T-helper 2 cell treated with Interferon-gamma antibody and Interleukin-4, amounts not matched to agents 5 μg/mL and 100 μg/mL, for 36 hours (primary cell): ENCODE data around the gene TAOK2.
"Not testable (repeated sequence)": the region's sequence is repeated elsewhere in the genome, so short reads cannot be mapped to it uniquely, and the experiment has no call there.

Experiments
- DNase-seq: peaks from one replicate; pipeline ENCODE4 v3.0.0; 2021; ENCODE audit warnings: low spot score
- H3K27ac Mint-ChIP-seq: one replicate; pipeline ENCODE4 v1.8.0; 2021; ENCODE audit warnings: mild to moderate bottlenecking, mixed read lengths
- H3K27me3 Mint-ChIP-seq: one replicate; pipeline ENCODE4 v1.8.0; 2021; ENCODE audit warnings: low read depth, mixed read lengths
- H3K36me3 Mint-ChIP-seq: one replicate; pipeline ENCODE4 v1.8.0; 2021; ENCODE audit warnings: low read depth, mixed read lengths
- H3K4me1 Mint-ChIP-seq: one replicate; pipeline ENCODE4 v1.8.0; 2021; ENCODE audit warnings: low read depth, mixed read lengths
- H3K4me3 Mint-ChIP-seq: one replicate; pipeline ENCODE4 v1.8.0; 2022; ENCODE audit warnings: mild to moderate bottlenecking, moderate library complexity, mixed read lengths
- H3K9me3 Mint-ChIP-seq: one replicate; pipeline ENCODE4 v1.8.0; 2021; ENCODE audit warnings: mixed read lengths

The TAOK2 gene

DNA sequence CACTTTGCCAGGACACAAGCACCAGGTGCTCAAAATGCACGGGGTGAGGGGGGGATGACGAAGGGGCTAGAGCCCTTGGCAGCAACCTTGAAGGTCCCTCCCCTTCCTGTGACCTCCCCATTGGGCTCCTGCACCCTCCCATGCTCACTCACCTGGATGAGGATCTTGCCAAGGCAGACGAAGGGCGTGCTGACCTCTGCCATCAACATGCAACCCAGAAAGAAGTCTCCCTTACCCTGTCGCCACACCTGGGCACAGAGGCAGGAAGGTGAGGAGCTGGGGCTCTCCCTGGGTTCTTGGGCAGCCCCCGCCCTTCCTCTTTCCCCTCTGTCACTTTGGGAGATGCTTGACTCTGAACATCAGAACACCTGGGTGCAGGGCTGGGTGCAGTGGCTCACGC is 51.9 kb downstream of the TAOK2 start:
- no peak for DNase-seq
- Mint-ChIP-seq H3K9me3 (no peaks in the 10 kb centered on the region), H3K27ac (no peak overlapping the region), H3K36me3 (no peaks in the 10 kb centered on the region), H3K27me3 (peaks cover 45% of the 10 kb centered on the region), H3K4me3 (no peak overlapping the region), H3K4me1 (peaks cover 7% of the 10 kb centered on the region)

DNA sequence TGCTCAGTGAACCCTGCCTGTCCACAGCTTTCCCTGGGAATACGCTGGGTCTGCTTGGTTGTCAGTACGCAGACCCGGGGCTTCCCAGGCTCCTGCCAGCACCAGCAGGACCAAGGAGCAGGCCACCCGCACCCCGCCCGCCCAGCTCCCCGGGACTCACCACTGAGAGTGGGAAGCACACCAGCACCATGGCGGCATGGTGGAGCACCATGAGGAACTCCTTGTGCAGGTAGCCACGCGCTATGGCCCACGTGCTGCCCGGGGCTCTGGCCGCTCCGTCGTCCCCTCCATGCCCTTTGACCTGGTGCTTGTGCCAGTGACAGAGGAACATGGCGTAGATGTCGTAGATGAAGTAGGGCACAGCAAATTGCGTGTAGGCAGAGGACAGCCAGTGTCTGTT is 52.8 kb downstream of the TAOK2 start:
- no peak for DNase-seq
- H3K4me1 Mint-ChIP-seq = no peaks in the 10 kb centered on the region
- H3K27me3 Mint-ChIP-seq = peaks cover 42% of the 10 kb centered on the region
- H3K9me3 Mint-ChIP-seq = no peaks in the 10 kb centered on the region
- H3K36me3 Mint-ChIP-seq = no peaks in the 10 kb centered on the region
- H3K27ac Mint-ChIP-seq = no peak overlapping the region
- no peak overlapping the region for H3K4me3 Mint-ChIP-seq

DNA sequence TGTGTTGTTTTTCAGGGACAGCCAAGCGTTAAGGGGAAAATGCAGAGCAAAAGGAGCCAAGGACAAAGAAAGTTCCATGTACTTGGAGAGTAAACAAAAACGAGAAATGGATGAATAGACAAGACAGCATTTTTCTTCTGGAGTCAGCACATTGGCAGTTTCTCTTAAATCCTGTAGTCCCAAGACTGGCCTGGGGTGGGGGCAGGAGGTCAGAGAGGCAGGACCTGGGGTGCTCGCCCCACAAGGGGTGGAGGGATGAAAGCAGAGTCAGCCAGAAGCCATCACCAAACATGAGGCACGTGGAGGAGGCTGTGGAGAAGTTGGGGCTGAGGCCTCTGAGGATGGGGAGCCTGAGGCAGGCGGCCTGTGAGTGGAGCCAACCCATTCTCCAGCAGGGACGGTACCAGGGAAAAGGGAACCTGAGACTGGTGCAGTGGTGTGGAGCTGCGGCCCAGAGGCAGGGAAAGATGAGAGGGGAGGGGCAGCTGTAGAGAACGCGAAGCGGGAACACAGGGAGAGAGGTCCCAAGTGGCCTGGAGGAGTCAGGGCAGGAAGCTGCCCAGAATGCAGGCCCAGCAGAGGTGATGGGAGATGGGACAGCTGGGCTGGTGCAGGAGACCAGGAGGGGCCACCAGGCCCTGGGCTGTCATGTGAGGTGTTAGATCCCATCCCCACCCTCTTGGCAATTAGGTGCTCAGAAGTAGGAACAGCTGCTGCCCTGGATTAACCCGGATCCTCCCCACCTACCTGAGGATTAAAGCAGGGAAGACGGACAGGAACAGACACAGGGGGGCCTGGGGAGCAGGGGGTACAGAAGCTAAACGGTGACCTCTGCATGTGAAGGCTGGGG is 54.1 kb downstream of the TAOK2 start:
- peaks cover 4% of the 10 kb centered on the region for H3K4me1 Mint-ChIP-seq
- H3K27ac Mint-ChIP-seq = no peak overlapping the region
- H3K36me3 Mint-ChIP-seq = peaks cover 1% of the 10 kb centered on the region
- peaks cover 52% of the 10 kb centered on the region for H3K27me3 Mint-ChIP-seq
- H3K9me3 Mint-ChIP-seq = no peaks in the 10 kb centered on the region
- no peak for DNase-seq
- H3K4me3 Mint-ChIP-seq = no peak overlapping the region

DNA sequence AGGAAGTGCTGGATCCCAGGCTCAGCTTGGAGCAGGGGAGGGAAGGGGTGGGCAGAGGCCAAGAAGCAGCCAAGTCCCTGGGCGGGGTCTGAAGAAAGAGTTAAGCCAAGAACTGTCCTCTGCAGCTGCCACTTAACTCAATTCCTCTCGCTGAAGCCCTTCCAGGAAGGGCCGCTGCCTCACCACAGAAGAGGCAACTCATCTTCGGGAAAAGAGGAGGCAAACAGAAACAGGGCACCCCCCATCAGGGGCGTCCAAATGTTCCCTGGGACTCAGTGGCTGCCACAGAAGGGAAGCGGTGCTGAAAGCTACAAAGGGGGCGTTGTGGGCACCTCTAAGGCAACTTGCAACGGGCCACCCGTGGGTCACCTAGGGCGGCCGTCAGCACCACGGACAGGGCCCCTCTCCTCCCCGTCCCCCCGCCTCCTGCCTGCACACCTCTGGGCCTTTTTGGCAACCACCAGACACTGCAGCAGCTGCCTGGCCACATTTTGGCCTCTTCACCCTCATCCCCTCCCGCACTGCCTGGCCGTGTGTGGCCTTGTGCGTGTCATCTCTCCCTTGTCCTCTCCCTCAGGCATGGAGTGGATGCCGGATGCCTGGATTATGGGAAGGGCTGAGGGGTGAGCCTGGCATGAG is 54.9 kb downstream of the TAOK2 start:
- H3K27me3 Mint-ChIP-seq = peaks cover 52% of the 10 kb centered on the region
- DNase-seq = peak; percentile 19

DNA sequence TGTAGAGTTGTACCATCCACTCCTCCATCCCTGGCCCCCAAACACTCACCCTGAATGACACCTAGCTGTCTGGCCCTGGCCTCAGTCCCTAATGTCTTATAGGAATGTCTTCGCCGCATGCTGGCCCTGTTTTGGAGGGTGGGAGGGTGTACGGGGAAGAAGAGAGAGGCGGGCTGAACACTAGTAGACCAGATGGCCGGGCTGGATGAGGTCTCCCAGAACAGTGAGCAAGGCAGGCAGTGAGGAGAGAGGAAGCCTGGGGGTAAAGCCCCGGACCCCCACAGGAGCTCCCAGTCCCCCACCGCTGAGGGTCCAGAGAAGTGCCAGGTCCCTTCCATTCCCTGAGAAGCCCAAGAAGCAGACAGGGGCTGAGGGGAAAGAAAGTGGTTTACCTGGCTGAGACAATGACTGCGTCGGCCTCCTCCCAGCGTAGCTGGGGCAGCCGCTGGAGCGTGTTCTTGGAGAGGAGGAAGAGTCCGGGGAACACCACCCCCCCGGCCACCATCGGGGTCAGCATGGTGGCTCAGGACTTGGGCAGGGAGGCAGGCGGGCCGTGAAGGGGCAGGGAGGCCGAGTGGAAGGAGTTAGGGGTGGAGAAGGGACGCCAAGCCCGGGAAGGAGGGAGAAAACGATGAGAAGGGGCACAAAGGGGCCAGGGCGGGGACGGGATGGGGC is 56.5 kb downstream of the TAOK2 start:
- peaks cover 1% of the 10 kb centered on the region for H3K36me3 Mint-ChIP-seq
- H3K9me3 Mint-ChIP-seq = no peaks in the 10 kb centered on the region
- peaks cover 53% of the 10 kb centered on the region for H3K27me3 Mint-ChIP-seq
- H3K27ac Mint-ChIP-seq = no peak overlapping the region
- no peak for DNase-seq
- no peak overlapping the region for H3K4me3 Mint-ChIP-seq
- peaks cover 5% of the 10 kb centered on the region for H3K4me1 Mint-ChIP-seq

More for the DNA sequence above, 54.9 kb downstream of the TAOK2 start:
- Mint-ChIP-seq H3K4me3 (no peak overlapping the region), H3K36me3 (peaks cover 1% of the 10 kb centered on the region), H3K9me3 (no peaks in the 10 kb centered on the region), H3K4me1 (peaks cover 4% of the 10 kb centered on the region), H3K27ac (no peak overlapping the region)

DNA sequence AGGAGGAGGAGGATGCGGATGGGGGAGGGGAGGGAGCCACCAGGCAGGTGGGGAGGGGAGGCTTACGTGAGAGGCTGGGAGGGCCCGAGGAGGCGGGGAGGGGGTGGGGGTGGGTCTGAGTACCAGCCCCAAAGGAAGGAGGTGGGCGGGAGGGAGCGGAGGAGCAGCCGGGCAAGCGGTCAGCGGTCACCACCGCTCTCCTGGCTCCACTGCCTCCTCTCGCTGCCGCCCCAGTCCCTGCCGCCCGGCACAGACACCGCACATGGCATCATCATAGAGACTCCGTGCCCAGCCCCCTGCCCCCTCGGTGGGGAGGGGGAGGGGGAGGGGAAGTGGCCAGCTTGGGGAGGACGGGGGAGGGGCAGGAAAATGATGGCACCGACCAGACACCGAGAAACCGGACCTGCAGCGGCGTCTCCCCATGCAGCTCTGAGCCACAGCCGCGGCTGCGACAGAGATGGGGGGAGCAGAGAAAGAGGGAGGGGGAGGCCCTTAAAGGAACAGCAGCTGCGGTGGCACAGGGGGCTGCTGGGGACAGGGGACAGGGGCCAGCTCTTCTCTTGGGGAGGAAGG is 57.3 kb downstream of the TAOK2 start, which contains the start of gene TLCD3B:
Gene TLCD3B, minus strand, starts transcription at position 431 of the 573 bp plus-strand sequence. CDS start 744 bp downstream, outside the sequence.
- H3K27ac Mint-ChIP-seq = no peak within 1 kb of the TSS
- H3K4me1 Mint-ChIP-seq = peaks cover 7% of the 10 kb centered on the region
- peak within 1 kb of the TSS; percentile 24 for H3K4me3 Mint-ChIP-seq
- peaks cover 1% of the 10 kb centered on the region for H3K36me3 Mint-ChIP-seq
- H3K9me3 Mint-ChIP-seq = no peaks in the 10 kb centered on the region
- no peak for DNase-seq
- peaks cover 53% of the 10 kb centered on the region for H3K27me3 Mint-ChIP-seq

DNA sequence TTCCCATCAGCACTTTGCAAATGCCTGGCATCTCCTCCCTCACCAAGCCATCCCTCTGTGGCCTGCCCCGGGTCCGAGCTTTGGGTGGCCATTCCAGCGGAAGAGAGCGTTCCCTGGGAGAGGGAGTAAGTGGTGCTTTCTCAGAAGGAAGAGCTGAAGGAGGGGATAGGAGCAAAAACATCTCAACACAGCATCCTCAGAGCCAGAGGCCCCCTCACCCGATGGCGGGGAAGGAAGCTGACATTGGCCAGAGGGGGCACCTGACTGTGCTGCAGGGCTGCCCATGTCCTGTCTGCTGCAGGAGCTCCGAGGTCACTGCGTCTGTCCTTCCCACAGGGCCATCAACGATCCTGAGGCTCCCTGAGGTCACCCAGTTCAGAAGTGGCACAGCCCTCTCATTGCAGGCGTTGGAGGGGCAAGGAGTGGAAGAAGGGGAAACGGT is 57.8 kb downstream of the TAOK2 start:
- Mint-ChIP-seq H3K36me3 (peaks cover 1% of the 10 kb centered on the region), H3K27me3 (peaks cover 56% of the 10 kb centered on the region), H3K27ac (no peak overlapping the region), H3K4me3 (no peak overlapping the region), H3K9me3 (no peaks in the 10 kb centered on the region), H3K4me1 (peaks cover 7% of the 10 kb centered on the region)
- DNase-seq = no peak

DNA sequence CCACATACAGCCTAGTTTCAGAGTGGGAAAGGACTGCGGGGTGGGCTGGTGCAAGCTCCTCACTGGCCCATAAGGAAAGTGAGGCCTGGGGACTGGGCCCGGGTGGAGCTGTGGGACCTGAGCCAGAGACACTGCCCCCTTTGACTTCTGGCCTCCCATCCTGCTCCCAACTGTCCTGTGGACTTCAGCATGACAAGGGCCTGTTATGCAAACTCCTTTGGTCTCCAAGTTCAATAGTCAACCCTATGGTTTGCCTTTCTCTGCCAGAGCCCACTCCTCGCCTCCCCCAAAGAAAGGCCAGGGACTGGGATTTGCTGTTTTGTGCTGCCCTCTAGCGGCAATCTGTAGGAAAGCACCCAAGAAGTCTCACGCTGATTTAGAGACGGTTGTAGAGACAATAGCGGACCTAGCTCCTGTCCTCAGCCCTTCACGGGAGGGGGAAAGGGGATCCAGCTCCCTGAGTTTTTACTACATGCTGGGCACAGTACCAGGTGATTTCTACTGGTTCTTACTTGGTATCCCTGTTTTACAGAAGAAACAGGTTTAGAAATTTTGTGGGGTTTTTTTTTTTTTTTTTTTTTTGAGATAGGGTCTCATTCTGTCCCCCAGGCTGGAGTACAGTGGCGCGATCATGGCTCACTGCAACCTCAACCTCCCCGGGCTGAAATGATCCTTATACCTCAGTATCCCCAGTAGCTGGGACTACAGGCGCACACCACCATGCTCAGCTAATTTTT is 58.6 kb downstream of the TAOK2 start:
- H3K27me3 Mint-ChIP-seq = peaks cover 49% of the 10 kb centered on the region
- H3K4me3 Mint-ChIP-seq = peak overlapping the region; percentile 24

DNA sequence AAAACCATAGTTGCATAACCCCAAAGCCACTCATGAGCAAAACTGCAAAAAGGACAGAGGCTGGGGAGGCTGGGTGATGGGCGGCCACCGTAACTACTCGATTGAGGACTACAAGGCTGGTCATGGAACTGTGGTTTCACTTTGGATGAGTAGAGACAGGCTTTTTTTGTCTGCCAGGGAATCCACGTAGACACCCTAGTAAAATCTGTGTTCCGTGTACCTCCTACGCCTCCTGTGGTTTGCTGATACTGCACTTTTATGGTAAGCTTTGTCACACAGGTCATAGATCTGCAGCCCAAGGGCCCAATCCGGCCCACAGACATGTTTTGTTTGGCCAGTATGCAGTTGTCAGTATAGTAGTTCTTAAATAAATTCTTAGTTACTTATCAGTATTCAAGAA is 59.6 kb downstream of the TAOK2 start:
- no peaks in the 10 kb centered on the region for H3K9me3 Mint-ChIP-seq
- peaks cover 7% of the 10 kb centered on the region for H3K4me1 Mint-ChIP-seq
- H3K36me3 Mint-ChIP-seq = peaks cover 1% of the 10 kb centered on the region
- peak; percentile 44 for DNase-seq
- H3K27me3 Mint-ChIP-seq = peaks cover 46% of the 10 kb centered on the region
- H3K4me3 Mint-ChIP-seq = no peak overlapping the region
- H3K27ac Mint-ChIP-seq = no peak overlapping the region

More for the DNA sequence above, 58.6 kb downstream of the TAOK2 start:
- peak; percentile 54 for DNase-seq
- no peaks in the 10 kb centered on the region for H3K9me3 Mint-ChIP-seq
- H3K36me3 Mint-ChIP-seq = peaks cover 1% of the 10 kb centered on the region
- no peak overlapping the region for H3K27ac Mint-ChIP-seq
- peaks cover 7% of the 10 kb centered on the region for H3K4me1 Mint-ChIP-seq

DNA sequence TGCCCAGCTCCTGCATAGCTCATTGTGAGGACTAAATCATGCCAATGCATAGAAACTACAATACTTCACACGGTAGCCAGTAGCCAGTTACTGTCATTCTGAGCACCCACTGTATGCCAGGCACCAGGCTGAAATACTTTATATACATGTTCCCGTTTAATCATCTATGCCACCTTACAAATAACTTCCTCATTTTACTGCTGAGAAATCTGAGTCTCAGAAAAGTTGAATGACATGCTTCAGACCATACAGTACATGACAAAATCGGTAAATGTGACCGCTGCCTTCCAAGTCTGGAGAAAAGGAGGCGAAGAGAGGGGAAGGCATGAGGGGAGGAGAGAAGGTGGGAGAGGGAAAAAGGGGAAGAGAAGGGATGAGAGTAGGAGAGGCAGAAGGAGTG is 66.6 kb downstream of the TAOK2 start:
- peaks cover 21% of the 10 kb centered on the region for H3K27me3 Mint-ChIP-seq
- no peaks in the 10 kb centered on the region for H3K9me3 Mint-ChIP-seq
- no peak overlapping the region for H3K4me3 Mint-ChIP-seq
- no peak overlapping the region for H3K27ac Mint-ChIP-seq
- no peaks in the 10 kb centered on the region for H3K36me3 Mint-ChIP-seq
- H3K4me1 Mint-ChIP-seq = peaks cover 3% of the 10 kb centered on the region
- DNase-seq = no peak

DNA sequence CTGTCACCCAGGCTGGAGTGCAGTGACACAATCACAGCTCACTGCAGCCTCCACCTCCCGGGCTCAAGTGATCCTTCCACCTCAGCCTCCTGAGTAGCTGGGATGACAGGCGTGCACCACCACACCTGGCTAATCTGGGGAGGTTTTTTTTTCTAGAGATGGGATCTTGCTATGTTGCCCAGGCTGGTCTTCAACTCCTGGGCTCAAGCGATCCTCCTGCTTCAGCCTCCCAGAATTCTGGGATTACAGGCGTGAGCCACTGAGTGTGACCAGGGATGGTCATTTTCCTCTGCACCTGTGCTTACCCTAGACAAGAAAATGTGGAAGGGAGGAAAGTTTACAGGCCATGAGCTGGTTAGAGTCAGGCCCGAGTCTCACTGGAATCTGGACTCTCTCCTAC is 67.0 kb downstream of the TAOK2 start:
- not testable (repeated sequence) for H3K9me3 Mint-ChIP-seq, H3K4me3 Mint-ChIP-seq

DNA sequence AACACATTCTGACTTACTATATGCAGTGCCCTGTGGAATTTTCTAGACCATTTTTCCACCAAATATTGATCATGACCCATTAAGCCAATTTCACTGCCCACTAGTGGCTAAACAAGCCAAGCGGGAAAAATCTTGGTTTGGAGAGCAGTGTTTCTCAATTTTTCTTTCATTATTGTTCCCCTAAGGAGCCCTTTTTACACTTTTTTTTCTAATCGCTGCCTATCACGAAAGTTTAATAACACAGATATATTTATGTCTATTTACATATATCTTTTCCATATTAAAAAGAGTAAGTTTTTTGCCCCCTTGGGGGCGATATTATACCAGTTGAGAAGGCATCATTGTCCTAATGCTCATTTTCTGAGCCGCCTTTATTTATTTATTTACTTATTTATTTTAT is 68.2 kb downstream of the TAOK2 start:
- no peak for DNase-seq
- no peaks in the 10 kb centered on the region for H3K9me3 Mint-ChIP-seq
- no peak overlapping the region for H3K27ac Mint-ChIP-seq
- no peaks in the 10 kb centered on the region for H3K36me3 Mint-ChIP-seq
- peaks cover 2% of the 10 kb centered on the region for H3K4me1 Mint-ChIP-seq
- H3K27me3 Mint-ChIP-seq = peaks cover 17% of the 10 kb centered on the region
- no peak overlapping the region for H3K4me3 Mint-ChIP-seq

More for the DNA sequence above, 67.0 kb downstream of the TAOK2 start:
- H3K4me1 Mint-ChIP-seq, H3K36me3 Mint-ChIP-seq, H3K27ac Mint-ChIP-seq, DNase-seq: not testable (repeated sequence)
- H3K27me3 Mint-ChIP-seq = peaks cover 21% of the 10 kb centered on the region
